Measurements from ENCODE around the gene AMOTL1.

The AMOTL1 gene

GRCh38 chr11:94831529-94831928 lies 63.4 kb downstream of the AMOTL1 start:
- no peak overlapping the region; the same call in 1 of the 2 replicates for H3K27ac ChIP-seq
- no peak for TF ChIP-seq ZFX (IDR thresholded peaks at IDR 0.05)
- TF ChIP-seq CTCF (conservative IDR thresholded peaks at IDR 0.05) = no peak

- TF ChIP-seq CTCF (conservative IDR thresholded peaks at IDR 0.05) (no peak), ZFX (IDR thresholded peaks at IDR 0.05) (no peak)
- H3K27ac ChIP-seq = peak overlapping the region; percentile 58; the same call in 1 of the 2 replicates
Measured at GRCh38 chr11:94832604-94833235, 64.6 kb downstream of the AMOTL1 start.

- H3K27ac ChIP-seq = peak overlapping the region; percentile 57
- TF ChIP-seq ZFX (IDR thresholded peaks at IDR 0.05) (no peak), CTCF (conservative IDR thresholded peaks at IDR 0.05) (no peak)
Measured at GRCh38 chr11:94834911-94835593, 66.9 kb downstream of the AMOTL1 start.

GRCh38 chr11:94835594-94835927 lies 67.4 kb downstream of the AMOTL1 start:
- H3K27ac ChIP-seq = no peak overlapping the region; the same call in 1 of the 2 replicates
- no peak for TF ChIP-seq CTCF (conservative IDR thresholded peaks at IDR 0.05)
- TF ChIP-seq ZFX (IDR thresholded peaks at IDR 0.05) = no peak

GRCh38 chr11:94837317-94837716 lies 69.2 kb downstream of the AMOTL1 start:
- H3K27ac ChIP-seq = peak overlapping the region; percentile 96
- no peak for TF ChIP-seq CTCF (conservative IDR thresholded peaks at IDR 0.05)
- no peak for TF ChIP-seq ZFX (IDR thresholded peaks at IDR 0.05)

- TF ChIP-seq CTCF (conservative IDR thresholded peaks at IDR 0.05) (no peak), ZFX (IDR thresholded peaks at IDR 0.05) (no peak)
- peak overlapping the region; percentile 90; the same call in 1 of the 2 replicates for H3K27ac ChIP-seq
Measured at GRCh38 chr11:94838027-94838731, 70.0 kb downstream of the AMOTL1 start.

- no peak for TF ChIP-seq CTCF (conservative IDR thresholded peaks at IDR 0.05)
Measured at GRCh38 chr11:94840209-94840608, 72.1 kb downstream of the AMOTL1 start.

More at GRCh38 chr11:94840209-94840608, 72.1 kb downstream of the AMOTL1 start:
- H3K27ac ChIP-seq = no peak overlapping the region
